GM12878 (cell line): ENCODE measurements around the gene RTN4R. TPM values are rescaled to one million over a fixed set of nuclear protein-coding genes. Genes with fewer than 3 reads are reported as not detected.

Source experiments
- ATAC-seq: fragments of 200-7000 bp; cut with Tn5 transposase; 3 replicates; pipeline ENCODE4 v1.9.1; 2020; ENCODE audit warnings: mild to moderate bottlenecking, moderate library complexity
- BruUV-seq: library from RNA; stranded (reverse); fragments of 400-500 nt; replicated peaks from 2 replicates; lab custom pipeline; 2021; lab: Mats Ljungman, UMichigan
- CTCF ChIA-PET: fragments of 300-600 bp; sonication (Branson Sonifier 250); formaldehyde crosslinking; extraction: SDS; loops from one replicate; lab custom pipeline; 2021; ENCODE audit warnings: inconsistent platforms; lab: Yijun Ruan, JAX
- POLR2A ChIA-PET: fragments of 350-600 bp; formaldehyde crosslinking; extraction: SDS; loops from one replicate; lab custom pipeline; 2021; ENCODE audit warnings: inconsistent platforms; lab: Charles Lee
- RAD21 ChIA-PET: fragments of 300-600 bp; sonication (Branson Sonifier 250); formaldehyde crosslinking; loops from one replicate; lab custom pipeline; 2023; ENCODE audit warnings: antibody characterized with exemption; ENCODE audit not compliant: unreplicated experiment; lab: Charles Lee
- SMC1A ChIA-PET: fragments of 300-600 bp; sonication (Branson Sonifier 250); formaldehyde crosslinking; loops from one replicate; lab custom pipeline; 2023; ENCODE audit not compliant: unreplicated experiment, uncharacterized antibody; lab: Charles Lee
- DNase-seq: peaks from one replicate; pipeline ENCODE4 v3.0.0-alpha.2; 2011; ENCODE audit warnings: low read depth, low spot score
- FAIRE-seq: peaks from 3 replicates; lab custom pipeline; 2011; peaks lifted over from hg19 to GRCh38; lab: Jason Lieb, UNC
- H2AFZ ChIP-seq: 2 replicates; pipeline ENCODE4 v1.6.0; 2011; ENCODE audit warnings: low read depth, low read length, control low read depth; ENCODE audit not compliant: control insufficient read depth
- H3K27ac ChIP-seq: 2 replicates; pipeline ENCODE4 v1.5.1; 2011; ENCODE audit warnings: control low read depth; ENCODE audit not compliant: control insufficient read depth, insufficient read depth
- H3K27me3 ChIP-seq, 2 experiments: replicated peaks in 1 of 2; 2 replicates each; pipeline versions ENCODE4 v1.6.0 to v1.6.1; 2011; ENCODE audit warnings: low read length in 1 of 2; ENCODE audit not compliant: control insufficient read depth in 2 of 2, insufficient read depth in 2 of 2
- H3K36me3 ChIP-seq, 2 experiments: 2 replicates each; pipeline ENCODE4 v1.5.1; 2011; ENCODE audit warnings: low read length in 1 of 2; ENCODE audit not compliant: control insufficient read depth in 2 of 2, insufficient read depth in 2 of 2
- H3K4me1 ChIP-seq: 2 replicates; pipeline ENCODE4 v1.6.1; 2011; ENCODE audit warnings: mild to moderate bottlenecking, low read length, moderate library complexity, mixed read lengths; ENCODE audit not compliant: control insufficient read depth, insufficient read depth
- H3K4me2 ChIP-seq: 2 replicates; pipeline ENCODE4 v1.6.0; 2011; ENCODE audit warnings: control low read depth; ENCODE audit not compliant: control insufficient read depth, insufficient read depth
- H3K4me3 ChIP-seq: fragments of 200-600 bp; sonication (generic); 2 replicates; pipeline ENCODE4 v1.5.1; 2016
- H3K79me2 ChIP-seq: 2 replicates; pipeline ENCODE4 v1.6.0; 2011; ENCODE audit warnings: low read length; ENCODE audit not compliant: control insufficient read depth, insufficient read depth
- H3K9ac ChIP-seq: 2 replicates; pipeline ENCODE4 v1.8.0; 2011; ENCODE audit warnings: low read length, control low read depth, mixed read lengths; ENCODE audit not compliant: control insufficient read depth, insufficient read depth
- H3K9me3 ChIP-seq: replicated peaks from 3 replicates; pipeline ENCODE4 v1.5.1; 2011; ENCODE audit warnings: mild to moderate bottlenecking, low read length; ENCODE audit not compliant: control insufficient read depth, insufficient read depth
- H4K20me1 ChIP-seq: 2 replicates; pipeline ENCODE4 v1.6.0; 2011; ENCODE audit not compliant: control insufficient read depth, insufficient read depth
- CBX5 ChIP-seq: sonication (generic); IDR thresholded peaks from 2 replicates; pipeline ENCODE4 v1.6.1; 2016; ENCODE audit warnings: low read depth, moderate library complexity, mild to moderate bottlenecking, inconsistent platforms
- CEBPB ChIP-seq, 2 experiments: fragments of 150-350 bp in 1 of 2; IDR thresholded peaks; 2 replicates each; pipeline ENCODE4 v1.6.1; 2012 to 2014; ENCODE audit warnings: low read depth in 2 of 2, low read length in 2 of 2, borderline replicate concordance in 1 of 2, inconsistent platforms in 1 of 2
- CHD2 ChIP-seq: IDR thresholded peaks from 2 replicates; pipeline ENCODE4 v1.6.1; 2011; ENCODE audit warnings: low read depth, low read length, improper control_type of control experiment, borderline replicate concordance
- GATAD2B ChIP-seq: fragments of 450-650 bp; conservative IDR thresholded peaks from 2 replicates; pipeline ENCODE4 v1.6.1; 2017; ENCODE audit warnings: low read depth, mild to moderate bottlenecking, moderate library complexity
- KLF5 ChIP-seq: fragments of 450-650 bp; IDR thresholded peaks from 2 replicates; pipeline ENCODE4 v1.6.1; 2014; ENCODE audit warnings: mild to moderate bottlenecking; ENCODE audit not compliant: partially characterized antibody
- WGBS: methylation state at CpG from one replicate; pipeline ENCODE4 v1.1.6; 2016; ENCODE audit warnings: low lambda C conversion rate; ENCODE audit not compliant: insufficient replicate concordance, insufficient coverage; ENCODE audit errors: missing lambda C conversion rate; 5-methylcytosine and 5-hydroxymethylcytosine counted together
- in situ Hi-C: fragments of 300-500 bp; cut with MboI; formaldehyde crosslinking; loops from 9 replicates; pipeline ENCODE4 v1.14.3; 2018; ENCODE audit warnings: mixed read lengths
- intact Hi-C: fragments of 100-400 bp; cut with micrococcal nuclease; formaldehyde crosslinking; loops from one replicate; pipeline ENCODE4 v1.14.2; 2022; ENCODE audit not compliant: unreplicated experiment
- polyA plus RNA-seq, 11 experiments: library from polyadenylated mRNA; depleted of rRNA in 4 of 11; unstranded in 6 of 11; stranded (reverse) in 5 of 11; fragments of >200 nt; fragmentation: Nextera tagmentation in 4 of 11; fragmentation: Illumina TruSeq in 1 of 11; extraction: Ambion mirVana in 4 of 11; extraction: Trizol in 1 of 11; gene quantifications; 1 replicate in 1 of 11; 2 replicates in 10 of 11; pipeline versions ENCODE4 v1.2.1 to v1.2.3, GENCODE V29; 2011 to 2016; ENCODE audit warnings: inconsistent platforms in 2 of 11, missing spikeins in 2 of 11, low read depth in 1 of 11
- total RNA-seq, 4 experiments: library from RNA; depleted of rRNA in 3 of 4; stranded (reverse); fragments of >200 nt in 3 of 4; fragmentation: Illumina TruSeq in 1 of 4; extraction: Trizol in 1 of 4; gene quantifications; 2 replicates each; pipeline versions ENCODE4 v1.2.1 to v1.2.3, GENCODE V29; 2013 to 2021
- TF ChIP-seq, protein P1 (sequence below): fragments of 450-650 bp; IDR thresholded peaks from 2 replicates; pipeline ENCODE4 v1.6.1; 2017; ENCODE audit warnings: mild to moderate bottlenecking, moderate library complexity
- TF ChIP-seq, protein P2 (sequence below): fragments of 450-650 bp; IDR thresholded peaks from 2 replicates; pipeline ENCODE4 v1.6.1; 2016; ENCODE audit warnings: mild to moderate bottlenecking
- TF ChIP-seq, protein P3 (sequence below): IDR thresholded peaks from 2 replicates; pipeline ENCODE4 v1.6.1; 2011; ENCODE audit warnings: mild to moderate bottlenecking, low read depth, low read length, moderate library complexity; ENCODE audit not compliant: insufficient replicate concordance
- TF ChIP-seq, protein P4 (sequence below): fragments of 450-650 bp; IDR thresholded peaks from 2 replicates; pipeline ENCODE4 v1.6.1; 2017; ENCODE audit warnings: antibody characterized with exemption, mild to moderate bottlenecking, moderate library complexity

Gene RTN4R
- total and polyA plus RNA-seq, 10 of the 15 experiments (the other 5 are each of a cell fraction or from before 2014, with no cell fraction given) = 0.03 to 1.0 (median 0.60) TPM; not detected in 2

- Histone ChIP-seq H4K20me1 (no peaks in the 10 kb centered on the region), H3K9ac (no peak overlapping the region), H3K27me3 (no peaks in the 10 kb centered on the region), H3K4me3 (no peak overlapping the region), H3K36me3 (no peaks in the 10 kb centered on the region), H3K9me3 (no peaks in the 10 kb centered on the region), H2AFZ (no peak overlapping the region), H3K4me2 (no peak overlapping the region), H3K27ac (no peak overlapping the region), H3K79me2 (no peaks in the 10 kb centered on the region), H3K4me1 (no peaks in the 10 kb centered on the region)
- SMC1A ChIA-PET = no interaction called here
- DNase-seq = no peak
- TF ChIP-seq, protein P1, sequence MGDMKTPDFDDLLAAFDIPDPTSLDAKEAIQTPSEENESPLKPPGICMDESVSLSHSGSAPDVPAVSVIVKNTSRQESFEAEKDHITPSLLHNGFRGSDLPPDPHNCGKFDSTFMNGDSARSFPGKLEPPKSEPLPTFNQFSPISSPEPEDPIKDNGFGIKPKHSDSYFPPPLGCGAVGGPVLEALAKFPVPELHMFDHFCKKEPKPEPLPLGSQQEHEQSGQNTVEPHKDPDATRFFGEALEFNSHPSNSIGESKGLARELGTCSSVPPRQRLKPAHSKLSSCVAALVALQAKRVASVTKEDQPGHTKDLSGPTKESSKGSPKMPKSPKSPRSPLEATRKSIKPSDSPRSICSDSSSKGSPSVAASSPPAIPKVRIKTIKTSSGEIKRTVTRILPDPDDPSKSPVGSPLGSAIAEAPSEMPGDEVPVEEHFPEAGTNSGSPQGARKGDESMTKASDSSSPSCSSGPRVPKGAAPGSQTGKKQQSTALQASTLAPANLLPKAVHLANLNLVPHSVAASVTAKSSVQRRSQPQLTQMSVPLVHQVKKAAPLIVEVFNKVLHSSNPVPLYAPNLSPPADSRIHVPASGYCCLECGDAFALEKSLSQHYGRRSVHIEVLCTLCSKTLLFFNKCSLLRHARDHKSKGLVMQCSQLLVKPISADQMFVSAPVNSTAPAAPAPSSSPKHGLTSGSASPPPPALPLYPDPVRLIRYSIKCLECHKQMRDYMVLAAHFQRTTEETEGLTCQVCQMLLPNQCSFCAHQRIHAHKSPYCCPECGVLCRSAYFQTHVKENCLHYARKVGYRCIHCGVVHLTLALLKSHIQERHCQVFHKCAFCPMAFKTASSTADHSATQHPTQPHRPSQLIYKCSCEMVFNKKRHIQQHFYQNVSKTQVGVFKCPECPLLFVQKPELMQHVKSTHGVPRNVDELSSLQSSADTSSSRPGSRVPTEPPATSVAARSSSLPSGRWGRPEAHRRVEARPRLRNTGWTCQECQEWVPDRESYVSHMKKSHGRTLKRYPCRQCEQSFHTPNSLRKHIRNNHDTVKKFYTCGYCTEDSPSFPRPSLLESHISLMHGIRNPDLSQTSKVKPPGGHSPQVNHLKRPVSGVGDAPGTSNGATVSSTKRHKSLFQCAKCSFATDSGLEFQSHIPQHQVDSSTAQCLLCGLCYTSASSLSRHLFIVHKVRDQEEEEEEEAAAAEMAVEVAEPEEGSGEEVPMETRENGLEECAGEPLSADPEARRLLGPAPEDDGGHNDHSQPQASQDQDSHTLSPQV = no peak
- TF ChIP-seq CHD2 (no peak), CEBPB (IDR thresholded peaks at IDR 0.05; ENCODE audit: borderline replicate concordance in 1 of 2, low read depth in 2 of 2, low read length in 2 of 2) (no peak), KLF5 (no peak), CBX5 (no peak), GATAD2B (no peak)
- TF ChIP-seq, protein P2, sequence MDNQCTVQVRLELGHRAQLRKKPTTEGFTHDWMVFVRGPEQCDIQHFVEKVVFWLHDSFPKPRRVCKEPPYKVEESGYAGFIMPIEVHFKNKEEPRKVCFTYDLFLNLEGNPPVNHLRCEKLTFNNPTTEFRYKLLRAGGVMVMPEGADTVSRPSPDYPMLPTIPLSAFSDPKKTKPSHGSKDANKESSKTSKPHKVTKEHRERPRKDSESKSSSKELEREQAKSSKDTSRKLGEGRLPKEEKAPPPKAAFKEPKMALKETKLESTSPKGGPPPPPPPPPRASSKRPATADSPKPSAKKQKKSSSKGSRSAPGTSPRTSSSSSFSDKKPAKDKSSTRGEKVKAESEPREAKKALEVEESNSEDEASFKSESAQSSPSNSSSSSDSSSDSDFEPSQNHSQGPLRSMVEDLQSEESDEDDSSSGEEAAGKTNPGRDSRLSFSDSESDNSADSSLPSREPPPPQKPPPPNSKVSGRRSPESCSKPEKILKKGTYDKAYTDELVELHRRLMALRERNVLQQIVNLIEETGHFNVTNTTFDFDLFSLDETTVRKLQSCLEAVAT = no peak
- TF ChIP-seq, protein P3, sequence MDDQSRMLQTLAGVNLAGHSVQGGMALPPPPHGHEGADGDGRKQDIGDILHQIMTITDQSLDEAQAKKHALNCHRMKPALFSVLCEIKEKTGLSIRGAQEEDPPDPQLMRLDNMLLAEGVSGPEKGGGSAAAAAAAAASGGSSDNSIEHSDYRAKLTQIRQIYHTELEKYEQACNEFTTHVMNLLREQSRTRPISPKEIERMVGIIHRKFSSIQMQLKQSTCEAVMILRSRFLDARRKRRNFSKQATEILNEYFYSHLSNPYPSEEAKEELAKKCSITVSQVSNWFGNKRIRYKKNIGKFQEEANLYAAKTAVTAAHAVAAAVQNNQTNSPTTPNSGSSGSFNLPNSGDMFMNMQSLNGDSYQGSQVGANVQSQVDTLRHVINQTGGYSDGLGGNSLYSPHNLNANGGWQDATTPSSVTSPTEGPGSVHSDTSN = no peak
- TF ChIP-seq, protein P4, sequence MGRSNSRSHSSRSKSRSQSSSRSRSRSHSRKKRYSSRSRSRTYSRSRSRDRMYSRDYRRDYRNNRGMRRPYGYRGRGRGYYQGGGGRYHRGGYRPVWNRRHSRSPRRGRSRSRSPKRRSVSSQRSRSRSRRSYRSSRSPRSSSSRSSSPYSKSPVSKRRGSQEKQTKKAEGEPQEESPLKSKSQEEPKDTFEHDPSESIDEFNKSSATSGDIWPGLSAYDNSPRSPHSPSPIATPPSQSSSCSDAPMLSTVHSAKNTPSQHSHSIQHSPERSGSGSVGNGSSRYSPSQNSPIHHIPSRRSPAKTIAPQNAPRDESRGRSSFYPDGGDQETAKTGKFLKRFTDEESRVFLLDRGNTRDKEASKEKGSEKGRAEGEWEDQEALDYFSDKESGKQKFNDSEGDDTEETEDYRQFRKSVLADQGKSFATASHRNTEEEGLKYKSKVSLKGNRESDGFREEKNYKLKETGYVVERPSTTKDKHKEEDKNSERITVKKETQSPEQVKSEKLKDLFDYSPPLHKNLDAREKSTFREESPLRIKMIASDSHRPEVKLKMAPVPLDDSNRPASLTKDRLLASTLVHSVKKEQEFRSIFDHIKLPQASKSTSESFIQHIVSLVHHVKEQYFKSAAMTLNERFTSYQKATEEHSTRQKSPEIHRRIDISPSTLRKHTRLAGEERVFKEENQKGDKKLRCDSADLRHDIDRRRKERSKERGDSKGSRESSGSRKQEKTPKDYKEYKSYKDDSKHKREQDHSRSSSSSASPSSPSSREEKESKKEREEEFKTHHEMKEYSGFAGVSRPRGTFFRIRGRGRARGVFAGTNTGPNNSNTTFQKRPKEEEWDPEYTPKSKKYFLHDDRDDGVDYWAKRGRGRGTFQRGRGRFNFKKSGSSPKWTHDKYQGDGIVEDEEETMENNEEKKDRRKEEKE = no peak
- CTCF ChIA-PET = interaction anchor here (0.7 to 1.1 kb wide), 2 partner anchors 14 to 119 kb away, joined by 3 read pairs; no protein-coding TSS in a partner anchor
- POLR2A ChIA-PET = no interaction called here
- no peak for FAIRE-seq
- in situ Hi-C loops = no loop called here
- WGBS = 43% methylated on average over 13 of the region's 13 CpGs
- intact Hi-C loops = no loop called here
- RAD21 ChIA-PET = no interaction called here
- ATAC-seq = no peak
- no TSS peak for BruUV-seq
Observed at GRCh38 chr22:20275836-20276235, 7.7 kb upstream of the RTN4R start.
